ENCODE results near the gene DHRS2.

DNA sequence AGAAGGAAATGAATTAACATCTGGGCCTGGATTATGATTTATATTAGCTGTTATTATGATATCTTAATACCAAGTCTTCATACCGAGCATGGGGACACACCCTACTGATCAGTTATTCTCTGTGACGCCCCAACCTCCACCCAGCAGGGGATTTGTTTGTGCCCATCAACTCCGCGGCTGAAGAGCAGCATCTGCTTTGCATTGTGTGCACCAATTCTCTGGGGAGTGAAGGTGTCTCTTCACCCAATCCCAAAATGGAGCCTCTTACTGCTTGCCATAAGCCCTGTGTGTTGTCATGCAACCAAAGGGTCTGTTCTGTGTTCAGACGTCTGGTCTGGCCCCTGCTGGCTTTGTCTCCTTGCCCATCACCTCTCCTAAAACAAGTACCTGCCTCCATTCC, 25.4 kb downstream of the DHRS2 start:
- TF ChIP-seq EZH2 (IDR thresholded peaks at IDR 0.05; ENCODE audit: borderline replicate concordance, low read depth, low read length, poor library complexity, severe bottlenecking): no peak
- TF ChIP-seq, protein P1, sequence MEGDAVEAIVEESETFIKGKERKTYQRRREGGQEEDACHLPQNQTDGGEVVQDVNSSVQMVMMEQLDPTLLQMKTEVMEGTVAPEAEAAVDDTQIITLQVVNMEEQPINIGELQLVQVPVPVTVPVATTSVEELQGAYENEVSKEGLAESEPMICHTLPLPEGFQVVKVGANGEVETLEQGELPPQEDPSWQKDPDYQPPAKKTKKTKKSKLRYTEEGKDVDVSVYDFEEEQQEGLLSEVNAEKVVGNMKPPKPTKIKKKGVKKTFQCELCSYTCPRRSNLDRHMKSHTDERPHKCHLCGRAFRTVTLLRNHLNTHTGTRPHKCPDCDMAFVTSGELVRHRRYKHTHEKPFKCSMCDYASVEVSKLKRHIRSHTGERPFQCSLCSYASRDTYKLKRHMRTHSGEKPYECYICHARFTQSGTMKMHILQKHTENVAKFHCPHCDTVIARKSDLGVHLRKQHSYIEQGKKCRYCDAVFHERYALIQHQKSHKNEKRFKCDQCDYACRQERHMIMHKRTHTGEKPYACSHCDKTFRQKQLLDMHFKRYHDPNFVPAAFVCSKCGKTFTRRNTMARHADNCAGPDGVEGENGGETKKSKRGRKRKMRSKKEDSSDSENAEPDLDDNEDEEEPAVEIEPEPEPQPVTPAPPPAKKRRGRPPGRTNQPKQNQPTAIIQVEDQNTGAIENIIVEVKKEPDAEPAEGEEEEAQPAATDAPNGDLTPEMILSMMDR (conservative IDR thresholded peaks at IDR 0.05; ENCODE audit: low read depth, low read length): no peak

Data from A673 (cell line).